GM19397 (cell line): ENCODE results near the gene ALDH1L1.

ENCODE experiments used
- ATAC-seq: cut with Tn5 transposase; IDR thresholded peaks from one replicate; pipeline ENCODE4 v1.9.1; 2021; ENCODE audit warnings: mild to moderate bottlenecking, moderate library complexity; ENCODE audit not compliant: unreplicated experiment

ALDH1L1 gene

DNA sequence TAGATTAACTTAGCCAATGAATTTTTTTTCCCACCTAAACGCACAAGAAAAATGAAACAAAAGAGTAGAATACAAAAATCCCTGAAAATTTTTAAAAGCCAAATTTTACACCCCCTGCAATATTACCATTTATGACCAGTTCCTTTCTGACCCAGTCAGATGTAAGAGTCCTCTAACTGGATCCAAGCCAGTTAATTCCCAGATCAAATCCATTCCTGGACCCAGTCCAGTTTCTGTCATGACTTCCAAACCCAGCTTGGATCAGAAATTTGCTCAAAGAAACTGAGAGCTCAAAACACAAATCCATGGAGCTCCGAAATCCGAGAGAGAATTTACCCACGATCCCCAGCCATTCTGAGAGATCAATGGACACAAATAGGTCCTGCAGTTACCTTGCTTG, 17.0 kb upstream of the ALDH1L1 start:
- ATAC-seq = no peak

DNA sequence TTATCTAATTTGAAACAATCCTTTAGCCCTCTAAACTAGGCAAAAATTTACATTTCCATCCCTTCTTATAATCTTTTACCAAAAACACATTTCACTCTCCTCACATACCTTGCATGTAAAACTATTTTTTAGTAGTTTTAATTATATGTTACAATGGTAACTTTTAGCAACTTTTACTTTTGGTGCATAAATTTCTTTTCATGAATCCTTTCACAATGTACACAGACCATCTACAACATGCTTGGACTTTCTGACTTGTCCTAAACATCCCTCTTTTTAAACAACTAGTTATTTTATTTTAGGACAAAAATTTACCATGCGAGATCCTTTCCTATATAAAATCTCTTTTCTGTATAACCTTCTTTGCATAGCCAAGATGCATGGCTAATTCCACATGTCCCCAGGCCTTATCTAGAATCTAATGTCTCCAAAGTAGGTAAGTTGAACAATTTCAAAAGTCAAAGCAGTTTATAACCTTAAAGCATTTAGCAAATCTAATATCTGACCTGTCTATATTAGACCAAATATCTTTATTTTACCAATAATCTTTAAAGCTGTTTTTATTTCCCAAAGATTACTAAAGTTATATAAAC, 14.4 kb upstream of the ALDH1L1 start:
- ATAC-seq = no peak

DNA sequence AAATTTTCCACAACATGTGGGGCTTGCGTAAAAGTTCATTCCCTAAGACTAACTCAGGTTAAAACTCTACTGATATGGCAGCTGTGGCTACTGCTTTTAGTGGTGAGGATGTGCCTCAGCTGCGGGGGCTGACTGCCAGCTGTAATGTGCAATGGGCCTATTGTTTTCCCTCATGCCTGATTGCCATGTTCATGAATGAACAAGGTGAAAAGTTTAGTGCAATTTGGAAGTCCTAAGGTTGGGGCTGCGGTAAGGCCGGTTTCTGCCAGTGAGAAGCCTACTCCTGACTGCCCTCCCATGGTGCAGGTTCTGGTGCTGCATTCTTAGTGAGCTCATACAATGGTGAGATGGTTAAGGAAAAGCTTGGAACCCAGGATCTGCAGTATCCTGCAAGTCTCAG, 10.9 kb upstream of the ALDH1L1 start:
- no peak for ATAC-seq

DNA sequence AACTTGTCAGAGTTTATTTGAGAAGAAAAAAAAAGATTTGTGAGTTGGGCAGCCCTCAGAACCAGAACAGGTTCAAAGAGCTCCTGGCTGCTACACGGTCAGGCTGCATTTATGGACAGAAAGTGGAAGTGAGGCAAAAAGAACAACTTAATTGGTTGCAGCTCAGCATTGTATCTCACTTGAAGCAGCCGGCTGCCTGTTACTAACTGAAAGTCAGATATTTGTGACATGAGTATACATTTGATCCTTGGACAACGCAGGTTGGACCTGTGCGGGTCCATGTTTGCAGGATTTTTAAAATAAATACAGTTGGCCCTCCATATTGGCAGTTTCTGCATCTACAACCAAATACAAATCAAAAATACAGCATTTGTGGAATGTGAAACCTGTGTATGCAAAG, 7.5 kb upstream of the ALDH1L1 start:
- no peak for ATAC-seq

DNA sequence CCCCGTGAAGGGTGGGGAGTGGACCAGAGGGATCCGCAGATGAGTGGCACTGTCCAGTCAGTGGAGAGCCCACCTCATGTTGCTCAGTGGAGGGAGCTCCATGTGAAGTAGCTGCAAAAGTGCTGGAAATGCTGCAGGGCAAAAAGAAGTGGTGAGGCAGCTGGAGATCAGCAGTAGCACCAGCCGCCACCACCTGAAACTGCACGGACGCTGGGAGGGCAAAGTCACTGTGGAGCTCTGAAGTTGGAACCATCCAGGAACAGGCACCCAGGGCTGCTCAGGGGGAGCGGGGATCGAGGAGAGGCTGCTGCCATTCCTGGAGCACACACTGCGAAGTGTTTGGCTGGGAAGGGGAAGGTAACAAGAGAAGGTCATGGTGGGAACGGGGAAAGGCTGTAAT, 6.4 kb upstream of the ALDH1L1 start:
- ATAC-seq = no peak

DNA sequence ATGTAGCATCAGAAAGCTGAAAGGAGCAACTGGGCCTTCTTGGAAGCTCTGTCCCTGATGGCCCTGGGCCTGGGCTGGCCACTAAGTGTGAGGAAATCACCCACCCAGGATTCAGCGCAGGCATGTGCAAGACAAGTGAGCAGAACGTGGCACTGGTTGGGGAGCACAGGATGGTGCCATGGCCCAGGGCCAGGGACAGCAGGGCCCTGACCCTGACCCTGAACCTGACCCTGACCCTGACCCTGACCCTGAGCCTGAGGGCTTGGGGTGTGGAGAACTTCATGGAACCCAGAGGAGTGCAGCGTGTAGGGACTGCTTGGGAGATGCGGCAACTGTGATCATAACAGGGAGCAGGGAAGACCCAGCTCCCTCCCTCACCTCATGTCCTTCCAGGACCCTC, 5.9 kb upstream of the ALDH1L1 start:
- no peak for ATAC-seq

DNA sequence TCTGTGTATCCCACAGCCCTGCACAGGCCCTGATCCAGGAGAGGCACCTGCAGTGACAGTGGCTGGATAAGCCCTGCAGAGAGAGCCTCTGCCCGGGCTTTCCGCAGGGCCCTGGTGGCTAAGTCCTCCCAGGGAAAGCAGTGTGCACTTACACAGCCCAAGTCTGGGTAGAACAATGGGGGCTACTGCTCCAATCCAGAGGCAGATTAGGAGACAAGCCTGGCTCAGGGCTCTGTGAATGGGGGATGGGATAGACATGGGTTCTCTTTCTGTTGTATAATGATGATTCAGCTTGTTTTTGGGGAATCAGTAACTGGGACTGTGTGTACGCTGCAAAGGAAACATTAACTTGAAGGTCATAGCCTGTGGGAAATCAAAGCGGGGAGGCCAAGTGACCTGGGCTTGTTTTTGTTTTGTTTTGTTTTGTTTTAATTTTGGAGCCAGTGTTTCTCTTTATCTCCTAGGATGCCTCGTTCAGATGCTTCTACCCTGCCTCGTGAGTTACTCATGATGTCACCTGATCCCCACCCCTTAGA, 4.1 kb upstream of the ALDH1L1 start:
- ATAC-seq = no peak

DNA sequence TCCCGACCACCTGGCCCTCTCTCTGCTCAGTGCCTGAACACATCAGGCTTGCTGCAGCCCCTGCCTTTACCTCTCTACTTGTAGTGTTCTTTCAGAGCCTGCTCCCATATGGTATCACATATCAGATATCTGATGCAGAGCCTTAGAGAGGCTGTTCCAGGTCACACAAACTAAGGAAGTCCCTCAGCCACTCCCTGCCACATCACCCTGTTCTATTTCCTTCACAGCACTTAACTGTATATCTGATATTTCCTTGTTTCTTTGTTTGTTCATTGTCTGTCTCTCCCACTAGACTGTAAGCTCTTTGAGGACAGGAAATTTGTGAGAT, 976 bp upstream of the ALDH1L1 start:
- ATAC-seq = no peak

DNA sequence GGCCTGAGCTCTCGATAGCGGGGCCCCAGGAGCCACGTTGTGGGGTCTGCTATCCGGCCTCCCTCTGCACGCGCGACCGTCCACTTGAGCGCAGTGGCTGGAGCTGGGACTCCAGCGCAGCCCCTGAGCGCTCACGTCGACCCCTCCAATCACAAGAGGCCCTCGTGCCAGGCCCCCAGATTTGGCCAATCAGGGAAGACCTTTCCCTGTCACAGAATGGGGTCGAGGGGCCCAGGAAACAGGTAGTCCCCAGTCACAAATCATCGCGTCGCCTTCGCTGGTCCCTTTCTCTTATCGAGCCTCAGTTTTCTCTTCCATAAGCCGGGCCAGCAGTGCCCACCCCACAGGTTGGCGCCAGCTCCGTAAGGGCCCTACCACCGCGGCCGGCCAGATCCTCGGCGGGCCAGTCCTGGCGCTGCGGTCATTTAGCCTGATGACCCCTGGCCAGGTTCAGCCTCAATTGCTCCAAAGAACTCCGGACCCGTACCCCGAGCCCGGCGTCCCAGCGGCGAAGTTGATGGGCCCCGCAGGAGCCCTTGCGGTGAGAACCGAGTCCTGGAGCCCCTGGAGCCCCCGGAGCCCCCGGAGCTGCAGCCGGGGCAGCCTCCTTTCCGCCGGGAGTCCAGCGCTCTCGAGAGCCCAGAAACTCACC, 435 bp downstream of the ALDH1L1 start:
- ATAC-seq = no peak

DNA sequence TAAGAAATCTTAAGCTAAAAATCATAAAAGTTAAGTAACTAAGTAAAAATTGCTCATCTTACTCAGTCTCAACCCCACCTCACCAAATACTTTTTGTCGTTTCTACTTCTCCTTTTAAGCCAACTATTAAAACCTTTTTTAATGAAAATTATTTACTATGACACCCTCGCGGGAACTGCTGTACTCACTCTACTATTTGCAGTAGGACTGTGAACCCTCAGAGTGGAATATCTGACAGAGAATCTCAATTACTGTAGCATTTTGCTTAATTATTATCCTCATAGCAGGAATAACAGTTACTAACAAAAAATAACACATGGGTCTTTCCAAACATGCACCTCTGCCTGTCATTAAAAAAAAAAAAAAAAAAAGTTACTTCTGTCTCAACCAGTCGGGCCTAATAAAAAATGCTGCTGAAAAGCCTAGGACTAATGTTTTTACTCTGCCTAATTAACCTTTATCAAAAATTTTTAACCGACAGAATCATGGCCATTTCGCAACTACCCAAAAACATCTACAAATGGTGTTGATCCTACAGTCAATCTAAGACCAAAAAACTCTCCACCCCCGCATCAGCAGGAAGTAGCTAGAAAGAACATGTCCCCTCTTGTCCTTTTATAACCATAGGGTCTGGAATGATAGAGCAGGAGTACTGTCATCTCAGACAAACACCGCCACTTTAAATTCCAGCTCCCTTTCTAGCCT, 10.2 kb downstream of the ALDH1L1 start:
- ATAC-seq = no peak

DNA sequence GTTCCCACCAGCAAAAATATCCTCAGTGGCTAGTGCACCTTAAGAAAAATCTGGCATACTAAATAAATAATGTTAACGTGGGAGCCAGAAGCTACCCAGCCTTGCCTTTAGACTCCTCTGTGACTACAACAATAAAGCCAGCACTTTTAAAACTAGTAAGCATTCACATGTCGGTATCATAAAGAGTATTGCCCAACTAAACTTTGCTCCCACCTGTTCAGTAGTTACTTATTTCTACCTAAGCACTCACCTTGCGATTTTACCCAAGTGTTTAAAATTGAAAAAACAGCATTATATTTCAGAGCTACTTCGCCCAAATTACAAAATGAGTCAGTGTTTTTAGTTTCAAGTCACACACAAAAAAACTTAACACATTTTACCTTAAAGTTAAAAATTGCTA, 12.8 kb downstream of the ALDH1L1 start:
- ATAC-seq = no peak

DNA sequence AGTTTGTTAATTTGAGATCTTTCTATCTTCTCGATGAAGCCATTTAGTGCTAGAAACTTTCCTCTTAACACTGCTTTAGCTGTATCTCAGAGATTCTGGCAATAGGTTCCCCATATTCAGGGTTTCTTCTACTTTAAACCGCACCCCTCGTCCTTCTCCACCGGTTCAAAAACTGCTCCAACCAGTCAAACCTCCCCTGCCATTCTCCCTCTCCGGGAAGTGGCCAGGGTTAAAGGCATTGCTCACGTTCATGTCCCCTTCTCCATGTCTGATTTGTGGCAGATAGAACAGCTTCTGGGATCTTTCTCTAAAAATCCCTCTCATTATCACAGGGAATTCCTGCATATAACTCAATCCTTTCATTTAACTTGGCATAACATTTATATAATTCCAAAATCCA, 14.4 kb downstream of the ALDH1L1 start:
- ATAC-seq = no peak

DNA sequence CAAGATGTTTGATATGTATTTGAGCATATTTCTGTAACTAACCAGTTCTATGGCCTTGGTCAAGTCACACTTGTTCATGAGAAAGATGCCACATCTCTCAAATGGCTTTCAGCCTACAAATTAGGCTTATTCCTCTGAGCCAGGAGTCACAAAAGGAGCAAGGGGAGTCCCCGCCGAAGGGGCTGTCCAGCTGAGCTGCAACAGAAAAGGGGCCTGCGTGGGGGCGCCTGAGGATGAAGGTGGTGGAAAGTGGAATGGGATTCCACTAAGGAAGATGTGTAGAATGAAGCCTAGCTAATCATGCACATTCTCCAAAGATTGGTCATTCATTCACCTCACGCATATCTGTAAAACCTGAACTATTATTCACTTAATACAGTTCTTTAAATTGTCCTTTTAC, 19.1 kb downstream of the ALDH1L1 start:
- ATAC-seq = no peak

DNA sequence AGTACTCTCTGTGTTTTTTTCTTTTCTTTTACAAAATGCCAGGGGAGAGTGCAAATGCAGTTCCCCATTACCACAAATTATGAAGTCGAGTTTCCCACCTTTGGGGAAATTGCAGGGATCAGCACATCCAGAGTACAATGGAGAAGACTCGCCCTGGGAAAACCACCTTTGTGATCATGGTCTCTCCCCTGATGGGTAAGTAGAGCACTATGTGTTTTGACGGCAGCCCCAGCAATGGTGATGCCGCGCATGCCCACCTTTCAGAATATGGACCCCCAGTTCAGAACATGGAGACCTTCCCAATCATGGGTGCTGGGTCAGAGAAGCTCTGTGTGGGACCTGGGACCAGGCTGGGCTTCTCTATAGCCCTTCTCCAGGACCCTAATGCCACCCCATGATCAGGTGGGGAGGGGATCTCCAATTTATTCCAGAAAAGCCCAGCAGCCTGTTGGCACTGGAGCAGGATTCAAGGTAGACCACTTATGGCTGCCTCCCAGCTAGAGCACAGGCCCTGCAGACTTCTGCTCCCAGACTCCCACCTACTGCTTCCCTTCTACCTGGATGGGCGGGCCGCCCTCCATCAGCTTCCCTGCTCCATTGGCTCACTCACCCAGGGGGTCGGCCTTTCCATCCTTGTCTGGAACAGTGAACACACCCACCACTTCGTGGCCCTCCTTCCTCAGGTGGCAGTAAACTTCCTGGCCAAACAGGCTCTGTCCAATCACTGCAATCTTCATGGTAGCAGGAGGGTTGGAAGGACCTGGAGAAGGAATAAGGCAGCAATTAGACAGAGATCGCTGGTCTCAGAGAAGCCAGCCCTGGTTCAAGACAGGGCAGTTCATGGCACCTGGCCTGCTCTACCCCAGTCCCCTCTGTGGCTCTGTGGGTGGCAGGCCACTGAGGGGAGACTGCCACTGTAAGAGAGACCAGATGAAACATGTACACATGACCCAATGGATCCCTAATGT, 19.9 kb downstream of the ALDH1L1 start:
- no peak for ATAC-seq

DNA sequence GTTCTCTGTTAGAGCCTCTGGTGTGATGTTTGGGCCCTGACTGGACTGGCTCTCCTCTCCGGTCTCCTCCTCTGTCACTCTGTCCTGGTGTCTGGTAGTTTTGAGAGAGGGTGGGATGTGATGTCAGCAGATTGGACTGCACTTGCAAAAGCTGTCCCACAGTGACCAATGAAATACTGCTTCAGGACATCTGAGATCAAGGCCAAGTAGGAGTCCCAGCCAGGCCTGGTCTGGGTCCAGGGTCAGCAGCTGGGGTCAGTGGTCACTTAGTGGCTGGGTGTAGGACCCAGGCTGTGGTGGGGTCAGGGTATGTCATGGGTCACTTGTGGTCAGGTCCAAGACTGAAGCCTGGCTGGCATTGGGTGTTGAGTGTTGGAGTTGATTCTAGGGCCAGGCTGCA, 20.9 kb downstream of the ALDH1L1 start:
- no peak for ATAC-seq

DNA sequence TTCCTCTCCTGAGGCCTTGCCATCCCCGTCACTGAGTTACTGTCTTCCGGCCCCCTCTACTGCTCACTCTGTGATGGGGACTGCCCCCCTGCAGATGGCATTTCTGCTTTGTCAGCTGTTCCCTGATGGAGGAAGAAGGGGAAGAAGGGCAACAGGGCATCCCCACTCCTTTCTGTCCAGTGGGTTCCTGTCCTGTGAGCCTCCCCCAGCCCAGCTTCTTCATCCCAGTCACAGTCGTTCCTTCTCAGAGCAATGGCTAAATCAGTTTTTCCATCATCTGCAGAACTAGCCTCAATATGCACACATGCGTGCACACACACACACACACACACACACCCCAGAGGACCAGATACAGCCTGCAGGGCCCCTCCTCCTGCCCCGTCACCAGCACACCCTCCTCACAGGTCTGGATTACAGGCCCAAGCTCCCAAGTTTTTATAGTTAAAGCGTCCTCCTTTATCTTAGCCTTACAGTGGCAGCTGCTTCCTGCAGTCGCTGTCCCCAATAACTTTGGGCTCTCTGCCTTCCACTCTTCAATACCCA, 21.4 kb downstream of the ALDH1L1 start:
- no peak for ATAC-seq

DNA sequence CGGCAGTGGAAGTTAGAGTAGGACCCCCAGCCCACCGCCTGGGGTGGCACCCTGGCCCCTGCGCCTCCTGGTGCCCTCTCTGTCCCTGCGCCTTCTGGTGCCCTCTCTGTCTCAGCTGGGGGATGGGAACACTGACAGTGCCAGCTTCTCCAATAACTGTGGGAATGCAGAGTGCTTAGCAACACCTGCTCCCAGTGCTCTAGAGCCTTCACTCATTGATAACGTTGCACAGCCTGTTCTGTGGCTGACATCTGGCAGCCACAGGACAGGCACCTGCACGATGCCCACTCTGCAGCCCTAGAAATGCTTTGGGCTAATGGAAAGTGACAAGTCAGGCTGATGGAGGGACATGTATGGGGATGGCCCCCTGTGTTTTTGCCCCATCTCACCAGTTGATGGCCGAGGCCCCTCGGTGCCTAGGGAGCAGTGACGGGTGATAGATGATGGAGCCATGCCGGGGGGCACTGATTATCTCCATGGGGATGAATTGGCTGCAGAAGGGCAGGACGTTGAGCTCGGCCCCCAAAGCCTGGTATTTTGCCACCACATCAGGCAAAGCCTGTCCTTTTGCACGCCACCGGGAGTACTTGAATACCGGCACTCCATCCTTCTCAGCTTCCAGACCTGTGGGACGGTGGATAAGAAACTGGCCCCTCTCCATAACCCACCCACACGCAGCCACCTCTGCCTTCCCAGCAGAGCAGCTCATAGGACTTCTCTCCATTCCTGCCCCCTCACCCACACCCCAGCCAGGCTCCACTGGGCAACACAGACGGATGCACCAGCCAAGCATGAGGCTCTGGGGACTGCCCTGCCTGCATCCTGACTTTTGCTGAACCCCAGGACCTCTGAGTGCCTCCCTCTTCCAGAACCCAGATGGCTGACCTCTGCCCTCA, 22.1 kb downstream of the ALDH1L1 start:
- no peak for ATAC-seq

DNA sequence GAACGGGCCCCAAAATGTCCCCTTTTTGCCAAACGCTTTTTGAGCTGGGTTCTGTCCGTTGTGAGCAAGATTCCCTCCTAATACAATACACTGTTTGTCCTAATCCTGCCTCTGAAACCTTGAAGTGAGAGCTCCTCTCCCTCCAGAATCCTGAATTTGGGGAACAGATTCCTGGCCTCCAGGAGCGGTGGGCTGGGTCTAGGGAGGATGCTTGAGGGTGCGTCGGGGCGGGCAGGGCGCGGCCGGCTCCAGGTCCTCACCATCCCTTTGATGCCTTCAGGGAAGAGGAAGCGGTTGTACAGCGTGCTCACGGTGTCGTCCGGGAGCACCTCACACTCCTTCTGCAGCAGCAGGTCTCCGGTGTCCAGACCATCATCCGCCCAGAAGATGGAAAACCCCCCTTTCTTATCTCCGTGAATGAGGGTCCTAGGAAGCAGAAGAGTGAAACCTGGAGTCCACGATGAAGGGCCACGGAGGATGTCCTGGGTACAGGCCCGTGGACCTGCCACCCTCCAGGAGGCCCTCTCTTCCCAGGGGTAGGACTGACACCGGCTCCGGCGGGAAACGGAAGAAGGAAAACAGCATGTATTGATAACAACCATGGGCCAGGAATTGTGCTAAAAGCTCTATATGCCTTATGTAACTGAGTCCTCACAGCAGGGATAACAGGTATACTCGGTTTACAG, 23.2 kb downstream of the ALDH1L1 start:
- no peak for ATAC-seq

DNA sequence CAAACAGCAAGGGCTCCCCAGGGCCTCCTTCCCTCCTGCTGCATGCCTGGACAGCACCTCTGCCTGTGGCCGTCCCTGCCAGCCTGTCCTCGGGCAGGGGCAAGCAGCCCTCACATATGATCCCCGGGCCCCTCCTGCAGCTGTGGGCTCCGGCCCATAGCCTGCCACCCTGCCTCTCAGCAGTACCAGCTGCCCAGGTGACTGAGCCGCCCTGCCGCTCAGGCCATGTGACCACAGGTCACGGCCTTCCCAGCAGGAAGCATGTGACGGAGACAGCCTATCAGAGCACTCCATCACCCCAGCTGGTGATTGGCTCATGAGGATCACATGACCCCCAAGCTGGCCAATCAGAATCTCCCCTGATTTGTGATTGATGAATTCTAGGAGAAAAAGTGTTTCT, 23.9 kb downstream of the ALDH1L1 start:
- ATAC-seq = no peak
